H1 (cell line): ENCODE measurements around the gene LSM5. TPM values are rescaled to one million over a fixed set of nuclear protein-coding genes. Genes with fewer than 3 reads are reported as not detected.

Experiments
- CTBP2 ChIP-seq: IDR thresholded peaks from 2 replicates; pipeline ENCODE4 v1.7.0; 2011; ENCODE audit warnings: borderline replicate concordance, mild to moderate bottlenecking, moderate library complexity, mixed read lengths, low read length; ENCODE audit not compliant: insufficient read depth, insufficient read length
- EZH2 ChIP-seq: fragments of 200-600 bp; sonication (generic); IDR thresholded peaks from 2 replicates; pipeline ENCODE4 v1.7.1; 2012; ENCODE audit warnings: low read depth, mild to moderate bottlenecking, moderate library complexity, low read length, inconsistent platforms; ENCODE audit not compliant: severe bottlenecking
- HDAC6 ChIP-seq: IDR thresholded peaks from one replicate; pipeline ENCODE4 v1.7.1; 2012; ENCODE audit warnings: low read depth, mild to moderate bottlenecking, inconsistent platforms, low read length, moderate library complexity
- PHF8 ChIP-seq: fragments of 200-600 bp; sonication (generic); conservative IDR thresholded peaks from 2 replicates; pipeline ENCODE4 v1.7.1; 2012; ENCODE audit warnings: low read depth, mild to moderate bottlenecking, inconsistent platforms, low read length, moderate library complexity
- RBBP5 ChIP-seq: IDR thresholded peaks from 2 replicates; pipeline ENCODE4 v1.7.1; 2012; ENCODE audit warnings: low read depth, mild to moderate bottlenecking, inconsistent platforms, low read length, moderate library complexity, borderline replicate concordance
- SAP30 ChIP-seq: fragments of 300-600 bp; sonication (generic); IDR thresholded peaks from 2 replicates; pipeline ENCODE4 v1.7.1; 2012; ENCODE audit warnings: low read length, moderate library complexity, mild to moderate bottlenecking, inconsistent platforms; ENCODE audit not compliant: insufficient read depth, insufficient replicate concordance
- SP4 ChIP-seq: IDR thresholded peaks from 2 replicates; pipeline ENCODE4 v1.6.1; 2012; ENCODE audit warnings: low read length, inconsistent platforms
- polyA plus RNA-seq, 7 experiments: library from polyadenylated mRNA; depleted of rRNA in 3 of 7; stranded (reverse) in 5 of 7; unstranded in 2 of 7; fragments of >200 nt in 5 of 7; fragments of 200-250 nt in 2 of 7; gene quantifications; 1 replicate in 5 of 7; 2 replicates in 1 of 7; 4 replicates in 1 of 7; pipeline versions ENCODE4 v1.2.1 to v1.2.3, GENCODE V29; 2011 to 2013; ENCODE audit warnings: missing spikeins in 2 of 7, mixed read lengths in 2 of 7
- total RNA-seq: library from RNA; stranded (reverse); fragmentation: NEBNext Ultra II Directional; extraction: Animal tissue kit (Norgen Biotek cat#: 25700); gene quantifications from 2 replicates; pipeline ENCODE4 v1.2.1, GENCODE V29; 2021

Gene LSM5
- total and polyA plus RNA-seq, 2 of the 8 experiments (the other 6 are each of a cell fraction or from before 2014, with no cell fraction given): 58.9 to 103 TPM

GRCh38 chr7:32533276-32534029 lies 43.3 kb upstream of the LSM5 start (continued):
- no peak for TF ChIP-seq CTBP2
- TF ChIP-seq PHF8: no peak
- no peak for TF ChIP-seq SP4
- no peak for TF ChIP-seq EZH2
- no peak for TF ChIP-seq RBBP5
- no peak for TF ChIP-seq SAP30
- no peak for TF ChIP-seq HDAC6
- TF ChIP-seq, all 59 proteins: peak for 0
